ENCODE data around the gene THOC7. TPM values are rescaled to one million over a fixed set of nuclear protein-coding genes. Genes with fewer than 3 reads are reported as not detected.

THOC7 gene
- total RNA-seq, 1 donor from 2014 or later: 58.3 TPM

GRCh38 chr3:63880653-63881052, 17.0 kb upstream of the THOC7 start:
- DNase-seq (ENCODE audit: extremely low read depth, low read depth, low spot score): no peak

GRCh38 chr3:63878394-63879060, 14.9 kb upstream of the THOC7 start:
- no peak for DNase-seq (ENCODE audit: extremely low read depth, low read depth, low spot score)

GRCh38 chr3:63877737-63878393, 14.3 kb upstream of the THOC7 start:
- no peak for DNase-seq (ENCODE audit: extremely low read depth, low read depth, low spot score)

- no peak for DNase-seq (ENCODE audit: extremely low read depth, low read depth, low spot score)
These were observed 12.7 kb upstream of the THOC7 start for GRCh38 chr3:63876260-63876659.

- DNase-seq (ENCODE audit: extremely low read depth, low read depth, low spot score): no peak
These were observed 11.9 kb upstream of the THOC7 start for GRCh38 chr3:63875510-63875909.

- no peak for DNase-seq (ENCODE audit: extremely low read depth, low read depth, low spot score)
These were observed 11.2 kb upstream of the THOC7 start for GRCh38 chr3:63874769-63875168.

- no peak for DNase-seq (ENCODE audit: extremely low read depth, low read depth, low spot score)
These were observed 8.7 kb upstream of the THOC7 start for GRCh38 chr3:63872135-63872924.

- DNase-seq (ENCODE audit: extremely low read depth, low read depth, low spot score): no peak
These were observed 7.0 kb upstream of the THOC7 start for GRCh38 chr3:63870615-63871005.

GRCh38 chr3:63869940-63870614, 6.5 kb upstream of the THOC7 start:
- DNase-seq (ENCODE audit: extremely low read depth, low read depth, low spot score): no peak

GRCh38 chr3:63867225-63867624, 3.6 kb upstream of the THOC7 start:
- DNase-seq (ENCODE audit: extremely low read depth, low read depth, low spot score): no peak

GRCh38 chr3:63864965-63865327, 1.3 kb upstream of the THOC7 start:
- DNase-seq (ENCODE audit: extremely low read depth, low read depth, low spot score): no peak

- no peak for DNase-seq (ENCODE audit: extremely low read depth, low read depth, low spot score)
These were observed 681 bp upstream of the THOC7 start for GRCh38 chr3:63864008-63864964.

GRCh38 chr3:63862804-63863149, 828 bp downstream of the THOC7 start:
- DNase-seq (ENCODE audit: extremely low read depth, low read depth, low spot score): no peak

GRCh38 chr3:63861306-63861705, 2.3 kb downstream of the THOC7 start:
- no peak for DNase-seq (ENCODE audit: extremely low read depth, low read depth, low spot score)

GRCh38 chr3:63860776-63861175, 2.8 kb downstream of the THOC7 start:
- no peak for DNase-seq (ENCODE audit: extremely low read depth, low read depth, low spot score)

GRCh38 chr3:63857311-63857710, 6.3 kb downstream of the THOC7 start:
- DNase-seq (ENCODE audit: extremely low read depth, low read depth, low spot score): no peak

GRCh38 chr3:63855333-63855940, 8.2 kb downstream of the THOC7 start:
- DNase-seq (ENCODE audit: extremely low read depth, low read depth, low spot score): no peak

- no peak for DNase-seq (ENCODE audit: extremely low read depth, low read depth, low spot score)
These were observed 10.5 kb downstream of the THOC7 start for GRCh38 chr3:63853106-63853505.

GRCh38 chr3:63851287-63851686, 12.3 kb downstream of the THOC7 start:
- no peak for DNase-seq (ENCODE audit: extremely low read depth, low read depth, low spot score)

GRCh38 chr3:63849175-63849574, 14.4 kb downstream of the THOC7 start:
- no peak for DNase-seq (ENCODE audit: extremely low read depth, low read depth, low spot score)

Measured in glomerular endothelial cell (primary cell).